ENCODE data around the gene ASPRV1.

Gene ASPRV1

GRCh38 chr2:69988086-69988635, 26.7 kb upstream of the ASPRV1 start:
- no peak for DNase-seq

- no peak for DNase-seq
Observed at GRCh38 chr2:69986691-69987090, 25.3 kb upstream of the ASPRV1 start.

GRCh38 chr2:69985688-69986087, 24.3 kb upstream of the ASPRV1 start:
- no peak for DNase-seq

GRCh38 chr2:69985216-69985615, 23.8 kb upstream of the ASPRV1 start:
- DNase-seq, result no peak

GRCh38 chr2:69983392-69983966, 22.0 kb upstream of the ASPRV1 start:
- no peak for DNase-seq

- no peak for DNase-seq
Observed at GRCh38 chr2:69979902-69980807, 18.7 kb upstream of the ASPRV1 start.

- no peak for DNase-seq
Observed at GRCh38 chr2:69977906-69978482, 16.6 kb upstream of the ASPRV1 start.

- no peak for DNase-seq
Observed at GRCh38 chr2:69977186-69977585, 15.8 kb upstream of the ASPRV1 start.

- DNase-seq, result no peak
Observed at GRCh38 chr2:69975853-69976462, 14.5 kb upstream of the ASPRV1 start.

GRCh38 chr2:69975136-69975852, 13.9 kb upstream of the ASPRV1 start:
- no peak for DNase-seq

- no peak for DNase-seq
Observed at GRCh38 chr2:69973335-69973735, 11.9 kb upstream of the ASPRV1 start.

GRCh38 chr2:69972822-69973221, 11.4 kb upstream of the ASPRV1 start:
- no peak for DNase-seq

GRCh38 chr2:69969991-69970390, 8.6 kb upstream of the ASPRV1 start:
- DNase-seq, result no peak

GRCh38 chr2:69969126-69969983, 7.9 kb upstream of the ASPRV1 start:
- DNase-seq, result no peak

GRCh38 chr2:69968609-69969008, 7.2 kb upstream of the ASPRV1 start:
- no peak for DNase-seq

- DNase-seq, result no peak
Observed at GRCh38 chr2:69966496-69966895, 5.1 kb upstream of the ASPRV1 start.

- no peak for DNase-seq
Observed at GRCh38 chr2:69965756-69966445, 4.5 kb upstream of the ASPRV1 start.

GRCh38 chr2:69964353-69964841, 3.0 kb upstream of the ASPRV1 start:
- no peak for DNase-seq

- no peak for DNase-seq
Observed at GRCh38 chr2:69962986-69963730, 1.7 kb upstream of the ASPRV1 start.

GRCh38 chr2:69960821-69961220, 610 bp downstream of the ASPRV1 start:
- DNase-seq, result no peak
